Measurements from ENCODE around the gene PTF1A. TPM values are rescaled to one million over a fixed set of nuclear protein-coding genes. Genes with fewer than 3 reads are reported as not detected.

Gene PTF1A
- total RNA-seq, 2 experiments from 2014 or later: not detected

- CTCF ChIA-PET (ENCODE audit: unreplicated experiment): no interaction called here
- Histone ChIP-seq H3K4me3 (ENCODE audit: low read depth, low read length, poor library complexity, severe bottlenecking) (no peak overlapping the region), H3K9me3 (ENCODE audit: low read length) (no peaks in the 10 kb centered on the region), H3K27ac (ENCODE audit: low read depth, low read length, poor library complexity, severe bottlenecking) (no peak overlapping the region), H4K20me1 (ENCODE audit: insufficient read depth, low read length) (no peaks in the 10 kb centered on the region), H3K9me2 (ENCODE audit: insufficient read depth, low read length) (no peaks in the 10 kb centered on the region), H3K4me1 (ENCODE audit: insufficient read depth, low read length, poor library complexity, severe bottlenecking) (no peaks in the 10 kb centered on the region), H3K4me2 (ENCODE audit: low read length) (no peak overlapping the region), H3K79me2 (ENCODE audit: insufficient read depth, low read depth, low read length) (no peaks in the 10 kb centered on the region), H2AFZ (ENCODE audit: low read length) (no peak overlapping the region), H3K36me3 (ENCODE audit: insufficient read depth, low read length) (no peaks in the 10 kb centered on the region)
- POLR2A ChIA-PET: interaction anchor here (0.6 to 0.7 kb wide), 2 partner anchors 85 to 696 kb away, joined by 3 read pairs; no protein-coding TSS in a partner anchor
- intact Hi-C loops (cut with micrococcal nuclease; ENCODE audit: unreplicated experiment): no loop called here
- DNase-seq (ENCODE audit: low spot score): no peak
- BruUV-seq (replicated peaks): no TSS peak
- TF ChIP-seq EZH2phosphoT487 (IDR thresholded peaks at IDR 0.05; ENCODE audit: borderline replicate concordance, low read depth, low read length): no peak
- TF ChIP-seq, protein P1, sequence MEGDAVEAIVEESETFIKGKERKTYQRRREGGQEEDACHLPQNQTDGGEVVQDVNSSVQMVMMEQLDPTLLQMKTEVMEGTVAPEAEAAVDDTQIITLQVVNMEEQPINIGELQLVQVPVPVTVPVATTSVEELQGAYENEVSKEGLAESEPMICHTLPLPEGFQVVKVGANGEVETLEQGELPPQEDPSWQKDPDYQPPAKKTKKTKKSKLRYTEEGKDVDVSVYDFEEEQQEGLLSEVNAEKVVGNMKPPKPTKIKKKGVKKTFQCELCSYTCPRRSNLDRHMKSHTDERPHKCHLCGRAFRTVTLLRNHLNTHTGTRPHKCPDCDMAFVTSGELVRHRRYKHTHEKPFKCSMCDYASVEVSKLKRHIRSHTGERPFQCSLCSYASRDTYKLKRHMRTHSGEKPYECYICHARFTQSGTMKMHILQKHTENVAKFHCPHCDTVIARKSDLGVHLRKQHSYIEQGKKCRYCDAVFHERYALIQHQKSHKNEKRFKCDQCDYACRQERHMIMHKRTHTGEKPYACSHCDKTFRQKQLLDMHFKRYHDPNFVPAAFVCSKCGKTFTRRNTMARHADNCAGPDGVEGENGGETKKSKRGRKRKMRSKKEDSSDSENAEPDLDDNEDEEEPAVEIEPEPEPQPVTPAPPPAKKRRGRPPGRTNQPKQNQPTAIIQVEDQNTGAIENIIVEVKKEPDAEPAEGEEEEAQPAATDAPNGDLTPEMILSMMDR (conservative IDR thresholded peaks at IDR 0.05; ENCODE audit: low read length): no peak
Measured at GRCh38 chr10:23186697-23187096, 5.4 kb upstream of the PTF1A start.

GRCh38 chr10:23187155-23187554 is 5.0 kb upstream of the PTF1A start:
- H3K4me1 ChIP-seq (ENCODE audit: insufficient read depth, low read length, poor library complexity, severe bottlenecking): no peaks in the 10 kb centered on the region
- no peaks in the 10 kb centered on the region for H3K36me3 ChIP-seq (ENCODE audit: insufficient read depth, low read length)
- H3K4me3 ChIP-seq (ENCODE audit: low read depth, low read length, poor library complexity, severe bottlenecking): no peak overlapping the region
- intact Hi-C loops (cut with micrococcal nuclease; ENCODE audit: unreplicated experiment): no loop called here
- no peaks in the 10 kb centered on the region for H4K20me1 ChIP-seq (ENCODE audit: insufficient read depth, low read length)
- TF ChIP-seq, protein P1 (conservative IDR thresholded peaks at IDR 0.05; ENCODE audit: low read length): no peak
- TF ChIP-seq EZH2phosphoT487 (IDR thresholded peaks at IDR 0.05; ENCODE audit: borderline replicate concordance, low read depth, low read length): no peak
- H3K9me2 ChIP-seq (ENCODE audit: insufficient read depth, low read length): no peaks in the 10 kb centered on the region
- no TSS peak for BruUV-seq (replicated peaks)
- DNase-seq (ENCODE audit: low spot score): no peak
- CTCF ChIA-PET (ENCODE audit: unreplicated experiment): no interaction called here
- no peak overlapping the region for H3K4me2 ChIP-seq (ENCODE audit: low read length)
- no peak overlapping the region for H2AFZ ChIP-seq (ENCODE audit: low read length)
- no peaks in the 10 kb centered on the region for H3K9me3 ChIP-seq (ENCODE audit: low read length)
- H3K27ac ChIP-seq (ENCODE audit: low read depth, low read length, poor library complexity, severe bottlenecking): no peak overlapping the region
- H3K79me2 ChIP-seq (ENCODE audit: insufficient read depth, low read depth, low read length): no peaks in the 10 kb centered on the region
- POLR2A ChIA-PET: interaction anchor here (0.6 kb wide), 1 partner anchor 696 kb away, joined by 3 read pairs; no protein-coding TSS in a partner anchor

DNA sequence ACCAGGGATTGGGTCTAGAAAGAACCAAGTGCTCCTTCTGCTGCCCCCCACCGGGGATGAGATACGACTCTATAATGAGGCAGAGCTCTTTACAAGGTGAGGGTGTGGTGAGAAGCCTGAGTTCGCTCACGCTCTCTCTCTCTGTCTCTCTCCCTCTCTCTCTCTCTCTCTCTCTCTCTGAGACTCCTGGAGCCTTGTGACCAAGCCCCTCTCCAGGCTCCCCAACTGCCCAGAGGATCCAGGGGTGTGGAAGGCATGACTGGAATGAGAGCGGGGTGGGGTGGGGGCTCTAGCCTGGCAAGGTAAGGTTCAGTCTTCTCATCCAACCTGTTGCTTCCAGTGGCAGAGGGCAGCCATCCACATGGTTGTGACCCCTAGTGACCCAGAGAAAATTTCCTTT is 3.1 kb upstream of the PTF1A start:
- Histone ChIP-seq H3K4me1 (ENCODE audit: insufficient read depth, low read length, poor library complexity, severe bottlenecking) (no peaks in the 10 kb centered on the region), H3K27ac (ENCODE audit: low read depth, low read length, poor library complexity, severe bottlenecking) (no peak overlapping the region), H2AFZ (ENCODE audit: low read length) (no peak overlapping the region), H3K4me2 (ENCODE audit: low read length) (no peak overlapping the region), H3K9me3 (ENCODE audit: low read length) (no peaks in the 10 kb centered on the region), H3K9me2 (ENCODE audit: insufficient read depth, low read length) (no peaks in the 10 kb centered on the region), H4K20me1 (ENCODE audit: insufficient read depth, low read length) (no peaks in the 10 kb centered on the region), H3K36me3 (ENCODE audit: insufficient read depth, low read length) (no peaks in the 10 kb centered on the region), H3K79me2 (ENCODE audit: insufficient read depth, low read depth, low read length) (no peaks in the 10 kb centered on the region), H3K4me3 (ENCODE audit: low read depth, low read length, poor library complexity, severe bottlenecking) (no peak overlapping the region)
- BruUV-seq (replicated peaks): no TSS peak
- DNase-seq (ENCODE audit: low spot score): no peak
- intact Hi-C loops (cut with micrococcal nuclease; ENCODE audit: unreplicated experiment): no loop called here
- TF ChIP-seq, protein P1 (conservative IDR thresholded peaks at IDR 0.05; ENCODE audit: low read length): no peak
- TF ChIP-seq EZH2phosphoT487 (IDR thresholded peaks at IDR 0.05; ENCODE audit: borderline replicate concordance, low read depth, low read length): no peak
- ChIA-PET CTCF (ENCODE audit: unreplicated experiment) (no interaction called here), POLR2A (no interaction called here)
